GM12865 (cell line): Measurements from ENCODE around the gene EREG.
"Not testable (repeated sequence)": the region's sequence is repeated elsewhere in the genome, so short reads cannot be mapped to it uniquely, and the experiment has no call there.

Experiments
- DNase-seq: peaks from one replicate; pipeline ENCODE4 v3.0.0; 2010; ENCODE audit warnings: low read depth
- H3K4me3 ChIP-seq: 2 replicates; pipeline ENCODE4 v1.5.1; 2011; ENCODE audit warnings: mild to moderate bottlenecking, low read depth, low read length, control low read depth
- CTCF ChIP-seq: IDR thresholded peaks from 2 replicates; pipeline ENCODE4 v1.5.1; 2011; ENCODE audit warnings: low read length, control low read depth, low read depth, inconsistent platforms; ENCODE audit not compliant: insufficient read depth; ENCODE audit errors: missing control alignments

EREG gene

GRCh38 chr4:74394476-74395136 is 29.7 kb downstream of the EREG start:
- no peak for DNase-seq
- no peak overlapping the region for H3K4me3 ChIP-seq
- no peak for TF ChIP-seq CTCF

- no peak for TF ChIP-seq CTCF
- H3K4me3 ChIP-seq = no peak overlapping the region
- no peak for DNase-seq
Measured at GRCh38 chr4:74395633-74396032, 30.7 kb downstream of the EREG start.

- no peak for DNase-seq
- H3K4me3 ChIP-seq = peak overlapping the region; percentile 62
- TF ChIP-seq CTCF = no peak
Measured at GRCh38 chr4:74397748-74398426, 32.9 kb downstream of the EREG start.

GRCh38 chr4:74398894-74399589 is 34.1 kb downstream of the EREG start:
- not testable (repeated sequence) for DNase-seq, H3K4me3 ChIP-seq

- no peak overlapping the region for H3K4me3 ChIP-seq
- TF ChIP-seq CTCF = no peak
- no peak for DNase-seq
Measured at GRCh38 chr4:74400395-74400794, 35.5 kb downstream of the EREG start.

GRCh38 chr4:74402692-74403456 is 37.9 kb downstream of the EREG start:
- DNase-seq = peak; percentile 12
- H3K4me3 ChIP-seq = no peak overlapping the region
- TF ChIP-seq CTCF = no peak

- DNase-seq = no peak
- TF ChIP-seq CTCF = no peak
- no peak overlapping the region for H3K4me3 ChIP-seq
Measured at GRCh38 chr4:74407891-74408290, 42.9 kb downstream of the EREG start.
